ENCODE measurements around the gene SMYD4. TPM values are rescaled to one million over a fixed set of nuclear protein-coding genes. Genes with fewer than 3 reads are reported as not detected.
A peak's percentile ranks its signal among the peaks of the same experiment; 100 is the strongest.

SMYD4 gene
- total RNA-seq, 1 donor from 2014 or later, result 8.4 TPM

DNA sequence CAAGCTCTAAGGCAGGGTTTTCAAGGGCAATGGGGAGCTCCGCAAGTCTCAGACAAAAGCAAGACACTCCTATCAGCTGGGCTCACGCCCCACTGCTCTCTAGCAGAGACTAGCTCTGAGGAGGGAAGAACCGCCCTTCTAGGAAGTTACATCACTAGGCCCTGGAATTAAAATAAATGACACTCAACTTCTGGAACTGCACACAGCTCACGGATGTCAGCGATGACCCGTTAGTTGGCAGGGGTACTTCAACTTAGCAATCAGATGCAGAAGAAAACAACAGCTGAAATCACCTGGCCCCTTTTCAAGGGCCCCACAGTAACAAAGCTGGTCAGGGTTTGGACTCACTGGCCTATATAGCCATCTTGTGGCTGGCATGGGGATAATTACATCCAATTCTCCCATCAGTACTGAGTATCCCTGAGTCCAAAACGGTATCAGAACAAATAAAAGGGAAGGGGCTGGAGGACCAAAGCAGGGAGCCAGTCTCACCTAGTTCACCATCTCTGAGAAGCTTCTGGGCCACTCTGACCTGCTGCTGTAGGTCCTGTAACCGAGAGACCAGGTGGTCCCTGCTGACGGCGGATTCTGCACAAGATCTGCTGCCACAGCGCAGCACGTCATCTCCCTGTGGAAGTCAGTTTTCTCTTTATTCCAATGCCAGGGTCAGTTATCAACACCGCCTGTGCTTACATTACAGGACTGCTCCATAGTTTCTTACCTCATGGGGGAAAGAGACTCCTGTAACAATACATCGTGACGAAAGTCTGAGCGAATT lies 45.7 kb downstream of the SMYD4 start:
- peak; percentile 21 for DNase-seq (ENCODE audit: low spot score)
- Mint-ChIP-seq H3K27me3 (ENCODE audit: low read depth) (no peaks in the 10 kb centered on the region), H3K4me1 (ENCODE audit: low read depth) (peaks cover 64% of the 10 kb centered on the region), H3K27ac (ENCODE audit: unreplicated experiment) (no peak overlapping the region), H3K9me3 (ENCODE audit: low read depth) (no peaks in the 10 kb centered on the region), H3K36me3 (ENCODE audit: low read depth) (peaks cover 15% of the 10 kb centered on the region), H3K4me3 (ENCODE audit: unreplicated experiment) (no peak overlapping the region)
- TF ChIP-seq, protein P1, sequence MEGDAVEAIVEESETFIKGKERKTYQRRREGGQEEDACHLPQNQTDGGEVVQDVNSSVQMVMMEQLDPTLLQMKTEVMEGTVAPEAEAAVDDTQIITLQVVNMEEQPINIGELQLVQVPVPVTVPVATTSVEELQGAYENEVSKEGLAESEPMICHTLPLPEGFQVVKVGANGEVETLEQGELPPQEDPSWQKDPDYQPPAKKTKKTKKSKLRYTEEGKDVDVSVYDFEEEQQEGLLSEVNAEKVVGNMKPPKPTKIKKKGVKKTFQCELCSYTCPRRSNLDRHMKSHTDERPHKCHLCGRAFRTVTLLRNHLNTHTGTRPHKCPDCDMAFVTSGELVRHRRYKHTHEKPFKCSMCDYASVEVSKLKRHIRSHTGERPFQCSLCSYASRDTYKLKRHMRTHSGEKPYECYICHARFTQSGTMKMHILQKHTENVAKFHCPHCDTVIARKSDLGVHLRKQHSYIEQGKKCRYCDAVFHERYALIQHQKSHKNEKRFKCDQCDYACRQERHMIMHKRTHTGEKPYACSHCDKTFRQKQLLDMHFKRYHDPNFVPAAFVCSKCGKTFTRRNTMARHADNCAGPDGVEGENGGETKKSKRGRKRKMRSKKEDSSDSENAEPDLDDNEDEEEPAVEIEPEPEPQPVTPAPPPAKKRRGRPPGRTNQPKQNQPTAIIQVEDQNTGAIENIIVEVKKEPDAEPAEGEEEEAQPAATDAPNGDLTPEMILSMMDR (IDR thresholded peaks at IDR 0.05), result peak; percentile 91

DNA sequence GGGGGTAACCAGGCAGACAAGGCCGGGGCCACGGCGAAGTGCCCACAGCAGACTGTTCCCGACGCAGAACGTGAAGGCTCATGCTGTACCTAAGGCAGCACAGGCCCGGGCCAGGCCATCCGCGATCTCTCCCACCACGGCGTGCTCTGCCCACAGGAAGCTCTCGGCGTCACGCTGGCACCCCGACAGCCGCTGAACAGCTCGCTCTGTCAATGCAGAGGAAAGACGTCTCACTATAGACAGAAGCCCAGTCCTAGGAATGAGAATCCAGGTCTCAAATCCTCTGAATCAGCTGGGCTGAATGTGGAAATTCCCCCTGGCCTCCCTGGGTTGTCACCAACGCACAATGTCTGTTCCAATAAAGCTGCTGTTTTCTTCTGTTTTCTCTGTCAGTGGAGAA lies 46.4 kb downstream of the SMYD4 start:
- TF ChIP-seq, protein P1 (IDR thresholded peaks at IDR 0.05), result no peak
- peaks cover 15% of the 10 kb centered on the region for H3K36me3 Mint-ChIP-seq (ENCODE audit: low read depth)

DNA sequence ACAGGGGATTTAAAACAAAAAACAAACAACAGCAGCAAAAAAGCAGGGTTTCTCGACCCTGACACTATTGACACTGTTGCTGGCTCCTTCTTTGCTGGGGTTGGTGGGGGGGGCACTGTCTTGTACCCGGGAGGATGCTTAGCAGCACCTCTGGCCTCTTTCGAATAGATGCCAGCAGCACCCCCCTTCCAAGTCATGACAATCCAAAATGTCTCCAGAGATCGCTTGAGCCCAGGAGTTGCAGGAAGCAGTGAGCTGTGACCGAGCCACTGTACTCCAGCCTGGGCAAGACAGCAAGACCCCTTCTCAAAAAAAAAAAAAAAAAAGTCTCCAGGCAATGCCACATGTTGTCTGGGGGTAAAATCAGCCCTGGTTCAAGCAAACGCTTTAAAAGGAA lies 47.5 kb downstream of the SMYD4 start:
- peaks cover 19% of the 10 kb centered on the region for H3K36me3 Mint-ChIP-seq (ENCODE audit: low read depth)
- no peaks in the 10 kb centered on the region for H3K27me3 Mint-ChIP-seq (ENCODE audit: low read depth)
- no peaks in the 10 kb centered on the region for H3K9me3 Mint-ChIP-seq (ENCODE audit: low read depth)
- no peak overlapping the region for H3K27ac Mint-ChIP-seq (ENCODE audit: unreplicated experiment)
- DNase-seq (ENCODE audit: low spot score), result no peak
- H3K4me1 Mint-ChIP-seq (ENCODE audit: low read depth), result peaks cover 51% of the 10 kb centered on the region
- H3K4me3 Mint-ChIP-seq (ENCODE audit: unreplicated experiment), result no peak overlapping the region
- TF ChIP-seq, protein P1 (IDR thresholded peaks at IDR 0.05), result no peak

More for the DNA sequence above, 46.4 kb downstream of the SMYD4 start:
- no peak overlapping the region for H3K4me3 Mint-ChIP-seq (ENCODE audit: unreplicated experiment)
- no peaks in the 10 kb centered on the region for H3K9me3 Mint-ChIP-seq (ENCODE audit: low read depth)
- peaks cover 59% of the 10 kb centered on the region for H3K4me1 Mint-ChIP-seq (ENCODE audit: low read depth)
- no peak for DNase-seq (ENCODE audit: low spot score)
- H3K27me3 Mint-ChIP-seq (ENCODE audit: low read depth), result no peaks in the 10 kb centered on the region
- no peak overlapping the region for H3K27ac Mint-ChIP-seq (ENCODE audit: unreplicated experiment)

DNA sequence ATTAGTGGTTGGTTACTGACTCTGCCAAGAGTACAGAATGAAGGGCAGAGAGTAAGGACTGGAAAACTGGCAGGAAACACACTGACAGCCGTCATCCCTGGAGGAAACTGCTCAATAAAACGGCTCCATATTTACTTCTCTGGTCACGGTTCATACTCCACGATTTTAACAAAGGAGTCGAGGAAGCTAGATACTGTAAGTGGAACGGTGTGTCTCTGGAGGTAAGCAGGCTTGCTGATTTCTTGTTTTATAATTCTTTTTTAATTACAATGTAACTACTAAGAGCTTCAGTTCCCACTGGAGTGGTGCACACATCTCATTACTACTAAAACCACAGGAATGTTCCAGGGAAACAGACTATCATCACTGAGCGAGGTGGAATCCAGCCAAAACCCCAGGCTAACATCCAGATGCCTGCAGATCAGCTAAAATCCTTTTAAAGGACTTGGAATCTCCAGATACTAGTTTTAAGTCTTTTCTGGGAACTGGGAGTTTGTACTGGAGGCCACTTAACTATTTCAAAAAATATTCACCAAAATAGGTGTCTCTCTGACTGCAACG lies 50.1 kb downstream of the SMYD4 start:
- TF ChIP-seq, protein P1 (IDR thresholded peaks at IDR 0.05), result no peak
- no peak for DNase-seq (ENCODE audit: low spot score)
- Mint-ChIP-seq H3K27me3 (ENCODE audit: low read depth) (no peaks in the 10 kb centered on the region), H3K27ac (ENCODE audit: unreplicated experiment) (peak overlapping the region; percentile 89), H3K4me1 (ENCODE audit: low read depth) (peaks cover 36% of the 10 kb centered on the region), H3K4me3 (ENCODE audit: unreplicated experiment) (peak overlapping the region; percentile 2), H3K9me3 (ENCODE audit: low read depth) (no peaks in the 10 kb centered on the region), H3K36me3 (ENCODE audit: low read depth) (peaks cover 24% of the 10 kb centered on the region)

DNA sequence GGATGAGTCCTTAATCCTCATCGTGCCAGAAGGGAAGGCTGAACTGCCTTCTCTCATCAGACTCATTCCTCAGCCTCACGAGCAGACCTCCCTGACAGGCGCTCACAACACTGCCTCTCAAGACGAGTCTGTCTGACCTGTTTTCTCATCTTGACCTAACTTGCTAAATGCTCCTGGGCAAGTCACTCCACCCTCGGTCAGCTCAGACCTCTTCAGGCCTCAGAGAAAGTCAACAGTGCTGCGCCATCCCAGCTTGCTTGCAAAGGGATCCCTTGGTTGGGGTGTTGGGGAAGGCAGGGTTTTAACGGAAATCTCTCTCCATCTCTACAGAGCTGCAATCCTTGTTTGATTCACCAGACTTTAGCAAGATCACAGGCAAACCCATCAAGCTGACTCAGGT lies 52.8 kb downstream of the SMYD4 start:
- Mint-ChIP-seq H3K27me3 (ENCODE audit: low read depth) (no peaks in the 10 kb centered on the region), H3K27ac (ENCODE audit: unreplicated experiment) (no peak overlapping the region), H3K36me3 (ENCODE audit: low read depth) (peaks cover 14% of the 10 kb centered on the region), H3K4me3 (ENCODE audit: unreplicated experiment) (no peak overlapping the region), H3K9me3 (ENCODE audit: low read depth) (no peaks in the 10 kb centered on the region), H3K4me1 (ENCODE audit: low read depth) (peaks cover 17% of the 10 kb centered on the region)
- DNase-seq (ENCODE audit: low spot score), result no peak
- TF ChIP-seq, protein P1 (IDR thresholded peaks at IDR 0.05), result no peak

Data from chondrocyte (in vitro differentiated cells).